ENCODE data around the gene CDK14. TPM values are rescaled to one million over a fixed set of nuclear protein-coding genes. Genes with fewer than 3 reads are reported as not detected.

Gene CDK14
- polyA plus RNA-seq, 3 donors = 28.6 to 35.1 (median 33.7) TPM

Other genes with a start within 250 kb of the CDK14 start
- gene GTPBP10, start 249.6 kb upstream of the CDK14 start, polyA plus RNA-seq (ENCODE audit: insufficient read length in 3 of 3) = 10 to 100 TPM; 22.6 to 29.0 (median 24.5) TPM
- gene CLDN12, start 192.9 kb upstream of the CDK14 start, polyA plus RNA-seq (ENCODE audit: insufficient read length in 3 of 3) = 10 to 100 TPM; 40.4 to 54.3 (median 52.1) TPM
- under 1 TPM in 1 of 3 donors, not detected in 2; 0.50 TPM for gene PTTG1IP2, start 126.7 kb upstream of the CDK14 start, polyA plus RNA-seq (ENCODE audit: insufficient read length in 3 of 3)